DND-41 (cell line): ENCODE data around the gene PARN.

Source experiments
- CTCF ChIP-seq: IDR thresholded peaks from 2 replicates; pipeline ENCODE4 v1.5.1; 2012; ENCODE audit warnings: borderline replicate concordance, low read length, moderate library complexity, mild to moderate bottlenecking; ENCODE audit not compliant: poor library complexity, severe bottlenecking; ENCODE audit errors: extremely low read depth
- EZH2 ChIP-seq: IDR thresholded peaks from 3 replicates; pipeline ENCODE4 v1.6.1; 2012; ENCODE audit warnings: borderline replicate concordance, low read depth, mild to moderate bottlenecking, moderate library complexity, low read length, inconsistent platforms; ENCODE audit not compliant: severe bottlenecking

DNA sequence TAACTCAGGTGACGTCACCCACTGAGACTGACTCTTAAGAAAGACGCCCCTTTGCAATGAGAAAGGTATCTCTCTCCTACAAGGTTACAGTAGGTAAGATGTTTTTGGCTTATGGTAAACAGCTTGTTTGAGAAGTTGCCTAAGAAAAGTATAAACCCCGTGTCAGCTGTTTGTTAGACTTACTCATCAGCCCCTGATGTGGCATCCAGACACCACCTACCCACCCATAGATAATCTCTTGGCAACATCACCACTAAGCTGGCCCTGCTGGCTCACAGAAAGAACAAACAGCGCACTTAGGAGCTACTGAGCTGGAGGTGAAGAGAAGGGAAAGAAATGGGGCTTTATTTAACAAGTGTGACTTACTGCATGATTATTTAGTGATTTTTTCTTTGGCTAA is 121.0 kb downstream of the PARN start:
- TF ChIP-seq EZH2 (no peak), CTCF (no peak)
